Measurements from ENCODE around the gene NPC1.
A peak's percentile ranks its signal among the peaks of the same experiment; 100 is the strongest.
"Not testable (repeated sequence)": the region's sequence is repeated elsewhere in the genome, so short reads cannot be mapped to it uniquely, and the experiment has no call there.

NPC1 gene

GRCh38 chr18:23577521-23577920 lies 8.8 kb downstream of the NPC1 start:
- H3K36me3 ChIP-seq (ENCODE audit: control insufficient read depth, insufficient read depth, low read length): not testable (repeated sequence)
- H3K4me1 ChIP-seq (ENCODE audit: control insufficient read depth, insufficient read depth, low read length, poor library complexity, severe bottlenecking): peaks cover 32% of the 10 kb centered on the region

GRCh38 chr18:23575309-23575651 lies 11.0 kb downstream of the NPC1 start:
- H3K27ac ChIP-seq (ENCODE audit: insufficient read depth, low read length, poor library complexity, severe bottlenecking): no peak overlapping the region
- DNase-seq: no peak
- no peak overlapping the region for H3K4me3 ChIP-seq (ENCODE audit: insufficient read depth, low read depth, low read length, poor library complexity, severe bottlenecking)
- no peaks in the 10 kb centered on the region for H3K27me3 ChIP-seq (replicated peaks; ENCODE audit: control insufficient read depth, insufficient read depth, low read length, poor library complexity, severe bottlenecking)
- peaks cover 25% of the 10 kb centered on the region for H3K4me1 ChIP-seq (ENCODE audit: control insufficient read depth, insufficient read depth, low read length, poor library complexity, severe bottlenecking)
- peaks cover under 1% of the 10 kb centered on the region for H3K36me3 ChIP-seq (ENCODE audit: control insufficient read depth, insufficient read depth, low read length)
- H3K9me3 ChIP-seq (ENCODE audit: control insufficient read depth, low read length): no peaks in the 10 kb centered on the region

More at GRCh38 chr18:23577521-23577920, 8.8 kb downstream of the NPC1 start:
- not testable (repeated sequence) for H3K9me3 ChIP-seq (ENCODE audit: control insufficient read depth, low read length); H3K4me3 ChIP-seq (ENCODE audit: insufficient read depth, low read depth, low read length, poor library complexity, severe bottlenecking); DNase-seq; H3K27me3 ChIP-seq (replicated peaks; ENCODE audit: control insufficient read depth, insufficient read depth, low read length, poor library complexity, severe bottlenecking); H3K27ac ChIP-seq (ENCODE audit: insufficient read depth, low read length, poor library complexity, severe bottlenecking)

- H3K9me3 ChIP-seq (ENCODE audit: control insufficient read depth, low read length): no peaks in the 10 kb centered on the region
- no peaks in the 10 kb centered on the region for H3K27me3 ChIP-seq (replicated peaks; ENCODE audit: control insufficient read depth, insufficient read depth, low read length, poor library complexity, severe bottlenecking)
- DNase-seq: no peak
- peaks cover 3% of the 10 kb centered on the region for H3K36me3 ChIP-seq (ENCODE audit: control insufficient read depth, insufficient read depth, low read length)
- peaks cover 25% of the 10 kb centered on the region for H3K4me1 ChIP-seq (ENCODE audit: control insufficient read depth, insufficient read depth, low read length, poor library complexity, severe bottlenecking)
- H3K4me3 ChIP-seq (ENCODE audit: insufficient read depth, low read depth, low read length, poor library complexity, severe bottlenecking): peak overlapping the region; percentile 15
- H3K27ac ChIP-seq (ENCODE audit: insufficient read depth, low read length, poor library complexity, severe bottlenecking): peak overlapping the region; percentile 58
Measured at GRCh38 chr18:23574611-23575308, 11.5 kb downstream of the NPC1 start.

- peak overlapping the region; percentile 15 for H3K4me3 ChIP-seq (ENCODE audit: insufficient read depth, low read depth, low read length, poor library complexity, severe bottlenecking)
- H3K27me3 ChIP-seq (replicated peaks; ENCODE audit: control insufficient read depth, insufficient read depth, low read length, poor library complexity, severe bottlenecking): no peaks in the 10 kb centered on the region
- no peaks in the 10 kb centered on the region for H3K9me3 ChIP-seq (ENCODE audit: control insufficient read depth, low read length)
- DNase-seq: peak; percentile 14 to 22 (median 19)
- H3K36me3 ChIP-seq (ENCODE audit: control insufficient read depth, insufficient read depth, low read length): peaks cover 9% of the 10 kb centered on the region
- H3K27ac ChIP-seq (ENCODE audit: insufficient read depth, low read length, poor library complexity, severe bottlenecking): peak overlapping the region; percentile 58
- peaks cover 25% of the 10 kb centered on the region for H3K4me1 ChIP-seq (ENCODE audit: control insufficient read depth, insufficient read depth, low read length, poor library complexity, severe bottlenecking)
Measured at GRCh38 chr18:23573626-23574431, 12.5 kb downstream of the NPC1 start.

DNA sequence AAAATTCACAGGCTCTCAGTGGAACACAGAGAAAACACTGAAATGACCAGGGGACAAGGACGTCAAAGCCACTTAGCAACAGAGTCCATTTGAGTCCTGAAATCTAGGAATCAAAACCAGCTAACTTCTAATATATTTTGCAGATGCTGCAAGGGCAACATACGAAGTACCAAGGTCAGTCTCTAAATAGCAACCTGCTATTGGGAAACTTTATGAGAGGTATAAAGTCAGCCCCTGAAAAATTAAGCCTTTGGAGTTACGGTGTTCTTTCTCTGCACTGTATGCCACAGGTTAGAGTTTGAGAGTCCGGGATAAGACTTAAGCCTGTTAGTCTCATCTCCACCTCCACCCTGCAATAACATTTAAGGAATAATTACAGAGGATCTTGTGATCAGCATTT lies 13.3 kb downstream of the NPC1 start:
- peak overlapping the region; percentile 58 for H3K27ac ChIP-seq (ENCODE audit: insufficient read depth, low read length, poor library complexity, severe bottlenecking)
- DNase-seq: no peak
- no peaks in the 10 kb centered on the region for H3K9me3 ChIP-seq (ENCODE audit: control insufficient read depth, low read length)
- H3K27me3 ChIP-seq (replicated peaks; ENCODE audit: control insufficient read depth, insufficient read depth, low read length, poor library complexity, severe bottlenecking): no peaks in the 10 kb centered on the region
- H3K36me3 ChIP-seq (ENCODE audit: control insufficient read depth, insufficient read depth, low read length): peaks cover 17% of the 10 kb centered on the region
- H3K4me3 ChIP-seq (ENCODE audit: insufficient read depth, low read depth, low read length, poor library complexity, severe bottlenecking): no peak overlapping the region
- peaks cover 25% of the 10 kb centered on the region for H3K4me1 ChIP-seq (ENCODE audit: control insufficient read depth, insufficient read depth, low read length, poor library complexity, severe bottlenecking)

- Histone ChIP-seq H3K27ac (ENCODE audit: insufficient read depth, low read length, poor library complexity, severe bottlenecking) (no peak overlapping the region), H3K27me3 (replicated peaks; ENCODE audit: control insufficient read depth, insufficient read depth, low read length, poor library complexity, severe bottlenecking) (no peaks in the 10 kb centered on the region), H3K9me3 (ENCODE audit: control insufficient read depth, low read length) (no peaks in the 10 kb centered on the region), H3K36me3 (ENCODE audit: control insufficient read depth, insufficient read depth, low read length) (peaks cover 18% of the 10 kb centered on the region), H3K4me1 (ENCODE audit: control insufficient read depth, insufficient read depth, low read length, poor library complexity, severe bottlenecking) (peaks cover 25% of the 10 kb centered on the region), H3K4me3 (ENCODE audit: insufficient read depth, low read depth, low read length, poor library complexity, severe bottlenecking) (no peak overlapping the region)
- DNase-seq: no peak
Measured at GRCh38 chr18:23572570-23572969, 13.7 kb downstream of the NPC1 start.

GRCh38 chr18:23572012-23572411 lies 14.3 kb downstream of the NPC1 start:
- no peak for DNase-seq
- peaks cover 25% of the 10 kb centered on the region for H3K4me1 ChIP-seq (ENCODE audit: control insufficient read depth, insufficient read depth, low read length, poor library complexity, severe bottlenecking)
- H3K27me3 ChIP-seq (replicated peaks; ENCODE audit: control insufficient read depth, insufficient read depth, low read length, poor library complexity, severe bottlenecking): no peaks in the 10 kb centered on the region
- no peak overlapping the region for H3K4me3 ChIP-seq (ENCODE audit: insufficient read depth, low read depth, low read length, poor library complexity, severe bottlenecking)
- no peak overlapping the region for H3K27ac ChIP-seq (ENCODE audit: insufficient read depth, low read length, poor library complexity, severe bottlenecking)
- H3K36me3 ChIP-seq (ENCODE audit: control insufficient read depth, insufficient read depth, low read length): peaks cover 24% of the 10 kb centered on the region
- no peaks in the 10 kb centered on the region for H3K9me3 ChIP-seq (ENCODE audit: control insufficient read depth, low read length)

DNA sequence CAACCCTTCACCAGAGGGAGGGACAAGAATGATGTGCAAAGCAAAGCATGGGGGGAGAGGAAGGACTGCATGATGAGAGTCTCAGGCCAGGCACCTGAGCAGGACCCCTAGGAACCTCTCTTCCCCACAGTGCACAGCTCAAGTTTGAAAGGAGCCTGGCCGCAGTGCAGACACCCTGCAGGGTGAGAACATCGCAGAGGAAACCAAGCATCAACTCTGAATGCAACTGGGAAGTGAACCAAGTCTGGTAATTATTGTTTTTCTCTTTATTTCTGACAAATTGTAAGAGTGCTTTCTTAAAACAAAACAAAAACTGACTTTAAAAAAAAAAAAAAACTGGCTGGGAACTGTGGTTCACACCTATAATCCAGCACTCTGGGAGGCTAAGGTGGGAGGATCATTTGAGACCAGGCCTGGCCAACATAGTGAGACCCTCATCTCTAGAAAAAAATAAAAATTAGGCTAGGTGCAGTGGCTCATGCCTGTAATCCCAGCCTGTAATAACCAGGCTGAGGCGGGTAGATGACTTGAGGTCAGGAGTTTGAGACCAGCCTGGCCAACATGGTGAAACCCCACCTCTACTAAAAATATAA lies 15.3 kb downstream of the NPC1 start:
- DNase-seq: no peak
- Histone ChIP-seq H3K36me3 (ENCODE audit: control insufficient read depth, insufficient read depth, low read length) (peaks cover 34% of the 10 kb centered on the region), H3K4me1 (ENCODE audit: control insufficient read depth, insufficient read depth, low read length, poor library complexity, severe bottlenecking) (peaks cover 25% of the 10 kb centered on the region), H3K27me3 (replicated peaks; ENCODE audit: control insufficient read depth, insufficient read depth, low read length, poor library complexity, severe bottlenecking) (no peaks in the 10 kb centered on the region), H3K4me3 (ENCODE audit: insufficient read depth, low read depth, low read length, poor library complexity, severe bottlenecking) (no peak overlapping the region), H3K27ac (ENCODE audit: insufficient read depth, low read length, poor library complexity, severe bottlenecking) (no peak overlapping the region), H3K9me3 (ENCODE audit: control insufficient read depth, low read length) (no peaks in the 10 kb centered on the region)

DNA sequence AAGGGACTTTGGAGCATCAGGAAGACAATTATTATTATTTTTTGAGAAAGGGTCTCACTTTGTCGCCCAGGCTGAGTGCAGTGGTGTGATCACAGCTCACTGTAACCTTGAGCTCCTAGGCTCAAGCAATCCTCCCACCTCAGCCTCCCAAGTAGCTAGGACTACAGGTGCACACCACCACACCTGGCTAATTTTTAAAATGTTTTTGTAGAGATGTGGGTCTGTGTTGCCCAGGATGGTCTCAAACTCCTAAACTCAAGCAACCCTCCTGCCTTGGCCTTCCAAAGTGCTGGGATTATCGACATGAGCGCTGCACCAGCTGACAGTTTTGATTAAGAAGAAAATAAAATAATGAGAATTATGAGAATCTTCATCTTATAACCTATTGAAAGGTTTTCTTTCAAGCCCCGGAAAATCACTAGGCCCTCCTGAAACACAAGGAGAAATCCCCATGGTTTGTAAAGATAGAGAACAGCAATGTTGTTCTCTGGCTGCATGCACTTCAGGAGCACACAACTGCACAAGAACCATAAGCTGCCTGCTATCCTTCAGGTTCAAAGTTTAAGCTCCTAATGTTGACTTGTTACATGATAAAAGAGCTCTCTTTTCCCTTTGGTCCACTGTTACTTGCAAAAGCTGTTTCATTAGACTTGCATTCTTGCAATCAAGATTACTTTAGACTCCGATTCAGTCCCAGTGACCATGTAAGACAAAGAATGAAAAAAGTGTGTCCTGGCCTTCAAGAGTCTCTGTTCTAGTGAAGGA lies 16.8 kb downstream of the NPC1 start:
- no peak for DNase-seq
- Histone ChIP-seq H3K36me3 (ENCODE audit: control insufficient read depth, insufficient read depth, low read length) (peaks cover 41% of the 10 kb centered on the region), H3K4me3 (ENCODE audit: insufficient read depth, low read depth, low read length, poor library complexity, severe bottlenecking) (no peak overlapping the region), H3K4me1 (ENCODE audit: control insufficient read depth, insufficient read depth, low read length, poor library complexity, severe bottlenecking) (peaks cover 15% of the 10 kb centered on the region), H3K9me3 (ENCODE audit: control insufficient read depth, low read length) (no peaks in the 10 kb centered on the region), H3K27ac (ENCODE audit: insufficient read depth, low read length, poor library complexity, severe bottlenecking) (no peak overlapping the region), H3K27me3 (replicated peaks; ENCODE audit: control insufficient read depth, insufficient read depth, low read length, poor library complexity, severe bottlenecking) (no peaks in the 10 kb centered on the region)
